Smooth muscle cell (in vitro differentiated cells): ENCODE measurements around the gene ADGRG6. TPM values are rescaled to one million over a fixed set of nuclear protein-coding genes. Genes with fewer than 3 reads are reported as not detected.
A peak's percentile ranks its signal among the peaks of the same experiment; 100 is the strongest.

Source experiments
- DNase-seq: peaks from one replicate; lab custom pipeline; 2025; ENCODE audit not compliant: unreplicated experiment; lab: John Stamatoyannopoulos, UW
- H2AFZ ChIP-seq: fragments of 200-600 bp; sonication (generic); 2 replicates; pipeline ENCODE4 v1.6.0; 2016; ENCODE audit warnings: antibody characterized with exemption, low read depth, mild to moderate bottlenecking
- H3F3A ChIP-seq: fragments of 200-600 bp; sonication (generic); 2 replicates; pipeline ENCODE4 v1.6.0; 2017; ENCODE audit warnings: antibody characterized with exemption, low read depth
- H3K27ac ChIP-seq: fragments of 200-600 bp; sonication (generic); 2 replicates; pipeline ENCODE4 v1.5.1; 2016; ENCODE audit warnings: low read depth, mild to moderate bottlenecking
- H3K27me3 ChIP-seq: fragments of 200-600 bp; sonication (generic); 2 replicates; pipeline ENCODE4 v1.6.1; 2016; ENCODE audit warnings: low read depth, mild to moderate bottlenecking
- H3K36me3 ChIP-seq: fragments of 200-600 bp; sonication (generic); 2 replicates; pipeline ENCODE4 v1.5.1; 2016; ENCODE audit warnings: low read depth
- H3K4me1 ChIP-seq: fragments of 200-600 bp; sonication (generic); 2 replicates; pipeline ENCODE4 v1.5.1; 2016; ENCODE audit warnings: low read depth
- H3K4me2 ChIP-seq: fragments of 200-600 bp; sonication (generic); 2 replicates; pipeline ENCODE4 v1.6.0; 2016; ENCODE audit warnings: mild to moderate bottlenecking
- H3K4me3 ChIP-seq: fragments of 200-600 bp; sonication (generic); 2 replicates; pipeline ENCODE4 v1.5.1; 2016; ENCODE audit warnings: mild to moderate bottlenecking
- H3K79me2 ChIP-seq: fragments of 200-600 bp; sonication (generic); 2 replicates; pipeline ENCODE4 v1.6.0; 2016; ENCODE audit warnings: low read depth, mild to moderate bottlenecking
- H3K9ac ChIP-seq: fragments of 200-600 bp; sonication (generic); 2 replicates; pipeline ENCODE4 v1.6.0; 2016; ENCODE audit warnings: low read depth
- H3K9me3 ChIP-seq: fragments of 200-600 bp; sonication (generic); replicated peaks from 2 replicates; pipeline ENCODE4 v1.5.1; 2016; ENCODE audit warnings: low read depth
- H4K20me1 ChIP-seq: fragments of 200-600 bp; sonication (generic); 2 replicates; pipeline ENCODE4 v1.6.0; 2016; ENCODE audit warnings: low read depth
- WGBS: methylation state at CpG from one replicate; pipeline ENCODE4 v1.1.7; 2016; ENCODE audit warnings: low lambda C conversion rate; 5-methylcytosine and 5-hydroxymethylcytosine counted together
- polyA plus RNA-seq: library from polyadenylated mRNA; unstranded; fragments of >200 nt; fragmentation: Nextera tagmentation; extraction: Ambion mirVana; gene quantifications from 2 replicates; pipeline ENCODE4 v1.2.1, GENCODE V29; 2016
- total RNA-seq: library from RNA; depleted of rRNA; stranded (reverse); fragments of >200 nt; gene quantifications from 2 replicates; pipeline ENCODE4 v1.2.3, GENCODE V29; 2014
- TF ChIP-seq, protein P1 (sequence below): fragments of 200-600 bp; sonication (generic); IDR thresholded peaks from 2 replicates; pipeline ENCODE4 v1.5.1; 2017; ENCODE audit warnings: borderline replicate concordance, mild to moderate bottlenecking, antibody characterized with exemption; ENCODE audit not compliant: insufficient read depth, poor library complexity, severe bottlenecking

ADGRG6 gene
- total and polyA plus RNA-seq, 2 experiments from 2014 or later = 0.77 to 14.2 TPM

DNA sequence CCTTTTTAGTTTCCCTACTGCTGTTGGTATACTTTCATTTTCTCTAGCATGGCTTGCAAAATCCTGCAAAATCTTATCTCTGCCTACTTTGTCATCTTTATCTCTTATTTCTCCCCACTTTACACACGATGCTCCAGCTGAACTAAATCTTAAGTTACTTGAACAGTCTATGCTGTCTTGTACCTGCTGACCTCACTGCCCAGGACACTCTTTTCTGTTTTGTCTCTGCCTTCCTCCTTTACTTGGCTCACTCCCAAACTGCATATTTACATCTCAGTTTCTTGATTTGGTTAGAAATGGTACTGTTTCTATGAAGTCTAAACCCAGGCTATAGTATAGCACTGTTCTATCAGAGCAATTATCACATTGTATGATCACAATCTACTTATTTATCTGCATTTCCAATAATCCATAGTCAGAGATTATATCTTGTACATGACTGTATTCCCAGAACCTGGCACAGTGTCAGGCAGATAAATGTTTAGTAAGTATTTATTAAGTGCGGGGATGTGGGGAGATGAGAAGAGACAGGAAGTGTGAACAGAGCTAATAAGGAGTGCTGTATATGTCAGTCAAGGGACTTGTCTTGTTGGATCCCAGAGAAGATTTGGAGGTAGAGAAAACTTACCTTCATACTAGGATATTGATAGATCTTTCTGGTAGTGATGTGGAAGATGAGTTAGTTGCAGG lies 57.6 kb downstream of the ADGRG6 start:
- 63% methylated on average over 2 of the region's 2 CpGs for WGBS
- H4K20me1 ChIP-seq = no peaks in the 10 kb centered on the region

DNA sequence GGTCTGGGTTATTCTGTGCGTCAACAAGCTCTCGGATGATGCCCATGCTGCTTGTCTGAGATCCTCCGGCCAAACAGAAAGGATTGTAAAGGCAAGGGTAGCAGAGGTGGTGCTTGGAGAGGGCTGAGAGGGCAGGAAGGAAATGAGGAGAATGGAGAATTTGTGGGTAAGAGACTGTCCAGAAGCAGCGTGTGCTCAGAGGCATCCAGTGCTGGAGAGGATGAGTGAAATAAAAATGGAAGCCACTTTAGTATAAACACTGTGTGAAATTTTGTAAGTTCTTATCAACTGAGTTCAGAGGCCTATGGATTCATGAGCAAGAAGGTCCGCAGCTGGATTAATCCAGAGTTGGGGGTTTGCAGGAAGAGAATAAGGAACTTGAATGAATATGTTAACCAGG lies 59.5 kb downstream of the ADGRG6 start:
- Histone ChIP-seq H3K27ac (peak overlapping the region; percentile 61), H2AFZ (no peak overlapping the region), H3F3A (peaks cover 9% of the 10 kb centered on the region), H3K27me3 (no peaks in the 10 kb centered on the region), H3K9ac (no peak overlapping the region), H3K4me1 (no peaks in the 10 kb centered on the region), H3K4me2 (peak overlapping the region; percentile 24), H3K79me2 (no peaks in the 10 kb centered on the region), H3K36me3 (no peaks in the 10 kb centered on the region), H4K20me1 (no peaks in the 10 kb centered on the region), H3K9me3 (no peaks in the 10 kb centered on the region), H3K4me3 (no peak overlapping the region)
- TF ChIP-seq, protein P1, sequence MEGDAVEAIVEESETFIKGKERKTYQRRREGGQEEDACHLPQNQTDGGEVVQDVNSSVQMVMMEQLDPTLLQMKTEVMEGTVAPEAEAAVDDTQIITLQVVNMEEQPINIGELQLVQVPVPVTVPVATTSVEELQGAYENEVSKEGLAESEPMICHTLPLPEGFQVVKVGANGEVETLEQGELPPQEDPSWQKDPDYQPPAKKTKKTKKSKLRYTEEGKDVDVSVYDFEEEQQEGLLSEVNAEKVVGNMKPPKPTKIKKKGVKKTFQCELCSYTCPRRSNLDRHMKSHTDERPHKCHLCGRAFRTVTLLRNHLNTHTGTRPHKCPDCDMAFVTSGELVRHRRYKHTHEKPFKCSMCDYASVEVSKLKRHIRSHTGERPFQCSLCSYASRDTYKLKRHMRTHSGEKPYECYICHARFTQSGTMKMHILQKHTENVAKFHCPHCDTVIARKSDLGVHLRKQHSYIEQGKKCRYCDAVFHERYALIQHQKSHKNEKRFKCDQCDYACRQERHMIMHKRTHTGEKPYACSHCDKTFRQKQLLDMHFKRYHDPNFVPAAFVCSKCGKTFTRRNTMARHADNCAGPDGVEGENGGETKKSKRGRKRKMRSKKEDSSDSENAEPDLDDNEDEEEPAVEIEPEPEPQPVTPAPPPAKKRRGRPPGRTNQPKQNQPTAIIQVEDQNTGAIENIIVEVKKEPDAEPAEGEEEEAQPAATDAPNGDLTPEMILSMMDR = no peak
- 44% methylated on average over 5 of the region's 5 CpGs for WGBS
- DNase-seq = no peak

More for the DNA sequence above, 57.6 kb downstream of the ADGRG6 start:
- peak overlapping the region; percentile 20 for H2AFZ ChIP-seq
- no peaks in the 10 kb centered on the region for H3K9me3 ChIP-seq
- no peak for DNase-seq
- TF ChIP-seq, protein P1 = no peak
- H3K4me1 ChIP-seq = no peaks in the 10 kb centered on the region
- H3K9ac ChIP-seq = no peak overlapping the region
- H3K27ac ChIP-seq = no peak overlapping the region
- H3K4me2 ChIP-seq = peak overlapping the region; percentile 20
- peaks cover 9% of the 10 kb centered on the region for H3F3A ChIP-seq
- H3K36me3 ChIP-seq = no peaks in the 10 kb centered on the region
- no peaks in the 10 kb centered on the region for H3K79me2 ChIP-seq
- H3K27me3 ChIP-seq = no peaks in the 10 kb centered on the region
- no peak overlapping the region for H3K4me3 ChIP-seq

DNA sequence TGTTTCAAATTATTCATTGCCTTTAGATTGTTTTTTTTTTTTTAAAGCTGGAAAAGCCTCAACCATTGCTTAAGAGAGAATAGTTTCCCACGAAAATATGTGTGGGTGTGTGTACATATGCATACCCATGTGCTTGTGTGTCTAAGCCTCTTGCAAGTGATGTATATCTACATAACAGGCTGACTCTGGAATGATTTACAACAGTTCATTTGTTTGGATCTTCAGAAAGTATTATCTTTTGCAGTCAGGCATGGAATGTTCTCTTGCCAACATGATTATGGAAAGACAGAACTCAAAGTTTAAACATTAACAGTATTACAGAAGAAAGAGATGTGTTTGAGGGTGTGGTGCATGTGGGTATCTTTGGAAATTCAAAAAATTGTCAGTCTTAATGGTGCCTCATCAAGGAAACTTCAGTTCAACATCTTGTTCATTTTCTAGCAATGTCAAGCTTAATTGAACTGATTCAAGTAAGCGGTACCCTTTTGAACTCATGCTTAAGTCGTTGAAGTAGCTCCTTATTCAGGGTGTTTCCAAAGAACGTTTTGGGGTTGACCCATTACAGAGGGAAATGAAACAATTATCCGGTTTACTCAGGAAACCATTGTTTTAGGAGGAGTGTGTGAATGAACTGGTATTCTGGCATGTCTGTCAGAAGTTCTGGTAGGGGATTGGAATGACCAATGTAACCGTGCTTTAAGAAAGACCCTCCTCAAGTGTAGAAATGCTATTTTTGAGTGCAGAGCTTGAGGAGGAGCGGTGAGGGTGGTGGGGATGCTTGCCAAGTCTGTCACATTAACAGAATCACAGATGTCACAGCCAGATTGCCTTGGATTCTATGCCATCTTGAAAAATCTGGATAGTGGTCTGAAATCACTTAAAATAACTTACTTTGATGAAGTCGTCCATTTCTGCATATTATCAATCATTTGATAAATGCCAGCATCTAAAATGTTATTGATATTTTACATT lies 60.3 kb downstream of the ADGRG6 start:
- Histone ChIP-seq H3K27ac (peak overlapping the region; percentile 61), H3K79me2 (no peaks in the 10 kb centered on the region), H3K4me3 (no peak overlapping the region), H3K9me3 (no peaks in the 10 kb centered on the region), H3K4me2 (peak overlapping the region; percentile 24), H4K20me1 (no peaks in the 10 kb centered on the region), H3K27me3 (no peaks in the 10 kb centered on the region), H2AFZ (no peak overlapping the region), H3F3A (peaks cover 9% of the 10 kb centered on the region), H3K4me1 (no peaks in the 10 kb centered on the region), H3K36me3 (no peaks in the 10 kb centered on the region), H3K9ac (no peak overlapping the region)
- 74% methylated on average over 8 of the region's 8 CpGs for WGBS
- DNase-seq = no peak
- TF ChIP-seq, protein P1 = no peak
